Measurements from ENCODE around the gene SFXN5.

DNA sequence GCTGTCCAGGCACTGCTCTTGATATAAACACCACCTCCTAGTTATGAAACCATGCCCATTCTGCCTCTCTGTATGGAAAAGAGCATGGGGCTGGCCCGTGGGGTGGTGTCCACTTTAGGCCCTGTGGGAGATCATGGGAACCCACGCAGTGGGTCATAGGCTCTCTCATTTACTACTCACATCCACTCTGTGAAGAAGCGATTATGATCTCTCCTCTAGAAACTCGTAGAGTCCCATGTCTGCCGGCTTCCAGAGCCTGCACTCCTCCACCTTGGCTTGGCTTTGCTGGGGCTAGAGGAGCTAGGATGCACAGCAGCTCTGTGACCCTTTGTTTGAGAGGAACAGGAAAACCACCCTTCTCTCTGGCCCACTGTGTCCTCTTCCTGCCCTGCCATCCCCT is 138.3 kb downstream of the SFXN5 start:
- no peak for TF ChIP-seq CTCF (IDR thresholded peaks at IDR 0.05)
- TF ChIP-seq, protein P1, sequence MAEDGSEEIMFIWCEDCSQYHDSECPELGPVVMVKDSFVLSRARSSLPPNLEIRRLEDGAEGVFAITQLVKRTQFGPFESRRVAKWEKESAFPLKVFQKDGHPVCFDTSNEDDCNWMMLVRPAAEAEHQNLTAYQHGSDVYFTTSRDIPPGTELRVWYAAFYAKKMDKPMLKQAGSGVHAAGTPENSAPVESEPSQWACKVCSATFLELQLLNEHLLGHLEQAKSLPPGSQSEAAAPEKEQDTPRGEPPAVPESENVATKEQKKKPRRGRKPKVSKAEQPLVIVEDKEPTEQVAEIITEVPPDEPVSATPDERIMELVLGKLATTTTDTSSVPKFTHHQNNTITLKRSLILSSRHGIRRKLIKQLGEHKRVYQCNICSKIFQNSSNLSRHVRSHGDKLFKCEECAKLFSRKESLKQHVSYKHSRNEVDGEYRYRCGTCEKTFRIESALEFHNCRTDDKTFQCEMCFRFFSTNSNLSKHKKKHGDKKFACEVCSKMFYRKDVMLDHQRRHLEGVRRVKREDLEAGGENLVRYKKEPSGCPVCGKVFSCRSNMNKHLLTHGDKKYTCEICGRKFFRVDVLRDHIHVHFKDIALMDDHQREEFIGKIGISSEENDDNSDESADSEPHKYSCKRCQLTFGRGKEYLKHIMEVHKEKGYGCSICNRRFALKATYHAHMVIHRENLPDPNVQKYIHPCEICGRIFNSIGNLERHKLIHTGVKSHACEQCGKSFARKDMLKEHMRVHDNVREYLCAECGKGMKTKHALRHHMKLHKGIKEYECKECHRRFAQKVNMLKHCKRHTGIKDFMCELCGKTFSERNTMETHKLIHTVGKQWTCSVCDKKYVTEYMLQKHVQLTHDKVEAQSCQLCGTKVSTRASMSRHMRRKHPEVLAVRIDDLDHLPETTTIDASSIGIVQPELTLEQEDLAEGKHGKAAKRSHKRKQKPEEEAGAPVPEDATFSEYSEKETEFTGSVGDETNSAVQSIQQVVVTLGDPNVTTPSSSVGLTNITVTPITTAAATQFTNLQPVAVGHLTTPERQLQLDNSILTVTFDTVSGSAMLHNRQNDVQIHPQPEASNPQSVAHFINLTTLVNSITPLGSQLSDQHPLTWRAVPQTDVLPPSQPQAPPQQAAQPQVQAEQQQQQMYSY (CRISPR knock-in tag; IDR thresholded peaks at IDR 0.05) = no peak
- TF ChIP-seq ETV6 (CRISPR knock-in tag; IDR thresholded peaks at IDR 0.05) = no peak
- no peak for TF ChIP-seq CBFB (CRISPR knock-in tag; IDR thresholded peaks at IDR 0.05; ENCODE audit: low read depth)
- TF ChIP-seq, protein P2, sequence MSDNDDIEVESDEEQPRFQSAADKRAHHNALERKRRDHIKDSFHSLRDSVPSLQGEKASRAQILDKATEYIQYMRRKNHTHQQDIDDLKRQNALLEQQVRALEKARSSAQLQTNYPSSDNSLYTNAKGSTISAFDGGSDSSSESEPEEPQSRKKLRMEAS (CRISPR knock-in tag; IDR thresholded peaks at IDR 0.05) = no peak
- no peak for TF ChIP-seq KAT7 (CRISPR knock-in tag; IDR thresholded peaks at IDR 0.05; ENCODE audit: borderline replicate concordance)
- TF ChIP-seq NR2C2 (CRISPR knock-in tag; IDR thresholded peaks at IDR 0.05) = no peak
- TF ChIP-seq RORB (CRISPR knock-in tag; IDR thresholded peaks at IDR 0.05) = no peak
- TF ChIP-seq CREM (CRISPR knock-in tag; IDR thresholded peaks at IDR 0.05) = no peak
- TF ChIP-seq, protein P3, sequence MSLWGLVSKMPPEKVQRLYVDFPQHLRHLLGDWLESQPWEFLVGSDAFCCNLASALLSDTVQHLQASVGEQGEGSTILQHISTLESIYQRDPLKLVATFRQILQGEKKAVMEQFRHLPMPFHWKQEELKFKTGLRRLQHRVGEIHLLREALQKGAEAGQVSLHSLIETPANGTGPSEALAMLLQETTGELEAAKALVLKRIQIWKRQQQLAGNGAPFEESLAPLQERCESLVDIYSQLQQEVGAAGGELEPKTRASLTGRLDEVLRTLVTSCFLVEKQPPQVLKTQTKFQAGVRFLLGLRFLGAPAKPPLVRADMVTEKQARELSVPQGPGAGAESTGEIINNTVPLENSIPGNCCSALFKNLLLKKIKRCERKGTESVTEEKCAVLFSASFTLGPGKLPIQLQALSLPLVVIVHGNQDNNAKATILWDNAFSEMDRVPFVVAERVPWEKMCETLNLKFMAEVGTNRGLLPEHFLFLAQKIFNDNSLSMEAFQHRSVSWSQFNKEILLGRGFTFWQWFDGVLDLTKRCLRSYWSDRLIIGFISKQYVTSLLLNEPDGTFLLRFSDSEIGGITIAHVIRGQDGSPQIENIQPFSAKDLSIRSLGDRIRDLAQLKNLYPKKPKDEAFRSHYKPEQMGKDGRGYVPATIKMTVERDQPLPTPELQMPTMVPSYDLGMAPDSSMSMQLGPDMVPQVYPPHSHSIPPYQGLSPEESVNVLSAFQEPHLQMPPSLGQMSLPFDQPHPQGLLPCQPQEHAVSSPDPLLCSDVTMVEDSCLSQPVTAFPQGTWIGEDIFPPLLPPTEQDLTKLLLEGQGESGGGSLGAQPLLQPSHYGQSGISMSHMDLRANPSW (CRISPR knock-in tag; conservative IDR thresholded peaks at IDR 0.05; ENCODE audit: low read depth) = no peak
- TF ChIP-seq TCF7 (CRISPR knock-in tag; IDR thresholded peaks at IDR 0.05; ENCODE audit: low read depth) = no peak
- TF ChIP-seq ELF4 (CRISPR knock-in tag; IDR thresholded peaks at IDR 0.05; ENCODE audit: low read depth) = no peak
- TF ChIP-seq, protein P4, sequence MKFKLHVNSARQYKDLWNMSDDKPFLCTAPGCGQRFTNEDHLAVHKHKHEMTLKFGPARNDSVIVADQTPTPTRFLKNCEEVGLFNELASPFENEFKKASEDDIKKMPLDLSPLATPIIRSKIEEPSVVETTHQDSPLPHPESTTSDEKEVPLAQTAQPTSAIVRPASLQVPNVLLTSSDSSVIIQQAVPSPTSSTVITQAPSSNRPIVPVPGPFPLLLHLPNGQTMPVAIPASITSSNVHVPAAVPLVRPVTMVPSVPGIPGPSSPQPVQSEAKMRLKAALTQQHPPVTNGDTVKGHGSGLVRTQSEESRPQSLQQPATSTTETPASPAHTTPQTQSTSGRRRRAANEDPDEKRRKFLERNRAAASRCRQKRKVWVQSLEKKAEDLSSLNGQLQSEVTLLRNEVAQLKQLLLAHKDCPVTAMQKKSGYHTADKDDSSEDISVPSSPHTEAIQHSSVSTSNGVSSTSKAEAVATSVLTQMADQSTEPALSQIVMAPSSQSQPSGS (CRISPR knock-in tag; IDR thresholded peaks at IDR 0.05; ENCODE audit: borderline replicate concordance, low read depth) = no peak
